A673 (cell line): ENCODE measurements around the gene THBS2.

ENCODE experiments used
- EZH2 ChIP-seq: fragments of 200-600 bp; sonication (generic); IDR thresholded peaks from 2 replicates; pipeline ENCODE4 v1.6.1; 2017; ENCODE audit warnings: borderline replicate concordance, low read depth, mild to moderate bottlenecking, mixed read lengths, antibody characterized with exemption, low read length; ENCODE audit not compliant: poor library complexity, severe bottlenecking
- TF ChIP-seq, protein P1 (sequence below): fragments of 300-800, 200-600 bp; sonication (generic); conservative IDR thresholded peaks from 2 replicates; pipeline ENCODE4 v1.5.1; 2017; ENCODE audit warnings: low read depth, mild to moderate bottlenecking, antibody characterized with exemption, low read length, moderate library complexity, mixed read lengths

DNA sequence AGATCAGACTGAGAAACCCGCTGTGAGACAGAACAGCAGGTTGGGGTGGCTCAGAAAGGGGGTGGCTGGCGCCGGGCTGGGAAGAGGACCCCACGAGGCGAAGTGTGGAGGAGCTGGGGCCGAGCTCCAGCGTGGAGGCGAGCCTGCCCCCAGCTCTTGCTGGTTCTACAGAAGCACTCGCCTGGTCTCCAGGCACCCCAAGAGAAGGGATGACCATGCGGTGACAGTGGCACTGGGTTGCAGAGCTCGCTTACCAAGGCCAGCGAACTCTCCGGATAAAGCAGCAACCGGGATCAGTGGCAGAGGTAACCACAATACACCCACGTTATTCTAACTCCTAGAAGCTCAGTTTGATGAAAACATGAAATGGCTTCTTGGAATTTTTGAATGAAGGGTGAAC is 26.5 kb downstream of the THBS2 start:
- TF ChIP-seq, protein P1, sequence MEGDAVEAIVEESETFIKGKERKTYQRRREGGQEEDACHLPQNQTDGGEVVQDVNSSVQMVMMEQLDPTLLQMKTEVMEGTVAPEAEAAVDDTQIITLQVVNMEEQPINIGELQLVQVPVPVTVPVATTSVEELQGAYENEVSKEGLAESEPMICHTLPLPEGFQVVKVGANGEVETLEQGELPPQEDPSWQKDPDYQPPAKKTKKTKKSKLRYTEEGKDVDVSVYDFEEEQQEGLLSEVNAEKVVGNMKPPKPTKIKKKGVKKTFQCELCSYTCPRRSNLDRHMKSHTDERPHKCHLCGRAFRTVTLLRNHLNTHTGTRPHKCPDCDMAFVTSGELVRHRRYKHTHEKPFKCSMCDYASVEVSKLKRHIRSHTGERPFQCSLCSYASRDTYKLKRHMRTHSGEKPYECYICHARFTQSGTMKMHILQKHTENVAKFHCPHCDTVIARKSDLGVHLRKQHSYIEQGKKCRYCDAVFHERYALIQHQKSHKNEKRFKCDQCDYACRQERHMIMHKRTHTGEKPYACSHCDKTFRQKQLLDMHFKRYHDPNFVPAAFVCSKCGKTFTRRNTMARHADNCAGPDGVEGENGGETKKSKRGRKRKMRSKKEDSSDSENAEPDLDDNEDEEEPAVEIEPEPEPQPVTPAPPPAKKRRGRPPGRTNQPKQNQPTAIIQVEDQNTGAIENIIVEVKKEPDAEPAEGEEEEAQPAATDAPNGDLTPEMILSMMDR, result no peak
- TF ChIP-seq EZH2, result no peak
